Lung (tissue), 12 donors: ENCODE measurements around the gene ACADSB. TPM values are rescaled to one million over a fixed set of nuclear protein-coding genes. Genes with fewer than 3 reads are reported as not detected.

Source experiments
- ATAC-seq: fragments of 200-7000 bp; cut with Tn5 transposase; one replicate; pipeline ENCODE4 v1.9.1; 2020; ENCODE audit warnings: moderate number of reproducible peaks; ENCODE audit not compliant: insufficient read depth, low FRiP score
- DNase-seq, 3 donors: peaks; one replicate each; pipeline ENCODE4 v3.0.0-alpha.2; 2013 to 2017
- H3K27ac ChIP-seq, 2 donors: one replicate each; pipeline ENCODE4 v1.5.1; 2013; ENCODE audit warnings: mild to moderate bottlenecking in 2 of 2, moderate library complexity in 2 of 2, control low read depth in 1 of 2, inconsistent platforms in 1 of 2, low read depth in 1 of 2, low read length in 1 of 2
- H3K27me3 ChIP-seq, 3 donors: one replicate each; pipeline ENCODE4 v1.5.1; 2013; ENCODE audit warnings: low read length in 2 of 3; ENCODE audit not compliant: control insufficient read depth in 3 of 3, insufficient read depth in 3 of 3
- H3K36me3 ChIP-seq, 4 donors: one replicate each; pipeline ENCODE4 v1.5.1; 2013; ENCODE audit warnings: low read length in 4 of 4, mild to moderate bottlenecking in 1 of 4, moderate library complexity in 1 of 4; ENCODE audit not compliant: control insufficient read depth in 4 of 4, insufficient read depth in 4 of 4
- H3K4me1 ChIP-seq, 5 donors: one replicate each; pipeline ENCODE4 v1.5.1; 2013; ENCODE audit warnings: low read length in 5 of 5, mild to moderate bottlenecking in 2 of 5, moderate library complexity in 1 of 5; ENCODE audit not compliant: control insufficient read depth in 5 of 5, insufficient read depth in 5 of 5
- H3K4me3 ChIP-seq: one replicate; pipeline ENCODE4 v1.5.1; 2013; ENCODE audit warnings: mild to moderate bottlenecking, control low read depth, moderate library complexity
- H3K9ac ChIP-seq, 2 donors: one replicate each; pipeline ENCODE4 v1.5.1; 2013; ENCODE audit warnings: low read length in 2 of 2, control low read depth in 1 of 2; ENCODE audit not compliant: insufficient read depth in 1 of 2
- H3K9me3 ChIP-seq, 4 donors: one replicate each; pipeline ENCODE4 v1.5.1; 2013; ENCODE audit warnings: low read length in 3 of 4, mild to moderate bottlenecking in 1 of 4, moderate library complexity in 1 of 4; ENCODE audit not compliant: control insufficient read depth in 4 of 4, insufficient read depth in 3 of 4
- WGBS, 2 donors: extraction: QIAGEN DNeasy Blood & Tissue Kit; methylation state at CpG; one replicate each; pipeline ENCODE4 v1.1.7; 2013; 5-methylcytosine and 5-hydroxymethylcytosine counted together
- polyA plus RNA-seq, 2 donors: library from polyadenylated mRNA; stranded (reverse); fragments of 200-250 nt; gene quantifications; one replicate each; pipeline ENCODE4 v1.2.1, GENCODE V29; 2013
- total RNA-seq, 2 donors: library from RNA; depleted of rRNA in 1 of 2; stranded (reverse); fragments of >200 nt in 1 of 2; gene quantifications; one replicate each; pipeline ENCODE4 v1.2.1, GENCODE V29; 2014 to 2021
- TF ChIP-seq, protein P1 (sequence below): IDR thresholded peaks from 2 replicates; pipeline ENCODE4 v1.5.1; 2012; ENCODE audit warnings: mild to moderate bottlenecking; ENCODE audit errors: control extremely low read depth, extremely low read depth
- donor health status: control.
- donor health status: control.
- donor health status: Bipolar disorder and iron deficiency.
- donor health status: healthy.
- donor health status: DM: yes; HTN: yes; CAD: no.

Gene ACADSB
- total and polyA plus RNA-seq, 4 donors: 8.2 to 36.2 (median 14.9) TPM

- TF ChIP-seq, protein P1, sequence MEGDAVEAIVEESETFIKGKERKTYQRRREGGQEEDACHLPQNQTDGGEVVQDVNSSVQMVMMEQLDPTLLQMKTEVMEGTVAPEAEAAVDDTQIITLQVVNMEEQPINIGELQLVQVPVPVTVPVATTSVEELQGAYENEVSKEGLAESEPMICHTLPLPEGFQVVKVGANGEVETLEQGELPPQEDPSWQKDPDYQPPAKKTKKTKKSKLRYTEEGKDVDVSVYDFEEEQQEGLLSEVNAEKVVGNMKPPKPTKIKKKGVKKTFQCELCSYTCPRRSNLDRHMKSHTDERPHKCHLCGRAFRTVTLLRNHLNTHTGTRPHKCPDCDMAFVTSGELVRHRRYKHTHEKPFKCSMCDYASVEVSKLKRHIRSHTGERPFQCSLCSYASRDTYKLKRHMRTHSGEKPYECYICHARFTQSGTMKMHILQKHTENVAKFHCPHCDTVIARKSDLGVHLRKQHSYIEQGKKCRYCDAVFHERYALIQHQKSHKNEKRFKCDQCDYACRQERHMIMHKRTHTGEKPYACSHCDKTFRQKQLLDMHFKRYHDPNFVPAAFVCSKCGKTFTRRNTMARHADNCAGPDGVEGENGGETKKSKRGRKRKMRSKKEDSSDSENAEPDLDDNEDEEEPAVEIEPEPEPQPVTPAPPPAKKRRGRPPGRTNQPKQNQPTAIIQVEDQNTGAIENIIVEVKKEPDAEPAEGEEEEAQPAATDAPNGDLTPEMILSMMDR: no peak
- Histone ChIP-seq H3K27ac (no peak overlapping the region), H3K4me1 (no peaks in the 10 kb centered on the region), H3K36me3 (peaks cover 0 to 9% (median 6%) of the 10 kb centered on the region in 4 donors), H3K4me3 (no peak overlapping the region), H3K27me3 (no peaks in the 10 kb centered on the region), H3K9me3 (no peaks in the 10 kb centered on the region), H3K9ac (no peak overlapping the region)
- ATAC-seq: no peak
- 49 to 64% methylated on average over 18 of the region's 18 CpGs for WGBS, 2 donors
- DNase-seq: no peak
Observed at GRCh38 chr10:123038782-123039631, 30.2 kb downstream of the ACADSB start.

DNA sequence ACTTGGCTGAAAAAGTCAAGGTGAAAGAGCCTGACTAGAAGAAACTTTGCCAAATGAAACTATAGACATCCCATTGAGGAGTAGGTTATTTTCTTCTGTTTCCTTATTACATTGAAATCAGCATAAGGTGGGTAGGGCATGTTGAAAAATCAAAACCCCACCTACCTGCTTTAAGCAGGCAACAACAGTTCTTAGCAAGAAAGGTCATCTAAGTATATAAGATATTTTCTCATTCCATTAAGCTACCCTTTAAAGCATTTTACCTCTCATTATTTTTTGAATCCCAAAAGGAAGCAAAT is 30.8 kb downstream of the ACADSB start:
- DNase-seq (no peak), ATAC-seq (no peak)
- H3K36me3 ChIP-seq: peaks cover 0 to 12% (median 6%) of the 10 kb centered on the region in 4 donors
- TF ChIP-seq, protein P1: no peak
- H3K4me1 ChIP-seq: no peaks in the 10 kb centered on the region
- no peak overlapping the region for H3K4me3 ChIP-seq
- H3K27me3 ChIP-seq: no peaks in the 10 kb centered on the region
- no peaks in the 10 kb centered on the region for H3K9me3 ChIP-seq
- no peak overlapping the region for H3K27ac ChIP-seq
- H3K9ac ChIP-seq: no peak overlapping the region

- TF ChIP-seq, protein P1: no peak
- Histone ChIP-seq H3K4me3 (no peak overlapping the region), H3K27ac (no peak overlapping the region), H3K9ac (no peak overlapping the region), H3K9me3 (no peaks in the 10 kb centered on the region), H3K4me1 (no peaks in the 10 kb centered on the region), H3K36me3 (peaks cover 0 to 17% (median 5%) of the 10 kb centered on the region in 4 donors), H3K27me3 (no peaks in the 10 kb centered on the region)
- ATAC-seq (no peak), DNase-seq (no peak)
- 89 to 90% methylated on average over 12 of the region's 12 CpGs for WGBS, 2 donors
Observed at GRCh38 chr10:123042708-123043408, 34.1 kb downstream of the ACADSB start.
